ENCODE results near the gene DHX58.

DHX58 gene

DNA sequence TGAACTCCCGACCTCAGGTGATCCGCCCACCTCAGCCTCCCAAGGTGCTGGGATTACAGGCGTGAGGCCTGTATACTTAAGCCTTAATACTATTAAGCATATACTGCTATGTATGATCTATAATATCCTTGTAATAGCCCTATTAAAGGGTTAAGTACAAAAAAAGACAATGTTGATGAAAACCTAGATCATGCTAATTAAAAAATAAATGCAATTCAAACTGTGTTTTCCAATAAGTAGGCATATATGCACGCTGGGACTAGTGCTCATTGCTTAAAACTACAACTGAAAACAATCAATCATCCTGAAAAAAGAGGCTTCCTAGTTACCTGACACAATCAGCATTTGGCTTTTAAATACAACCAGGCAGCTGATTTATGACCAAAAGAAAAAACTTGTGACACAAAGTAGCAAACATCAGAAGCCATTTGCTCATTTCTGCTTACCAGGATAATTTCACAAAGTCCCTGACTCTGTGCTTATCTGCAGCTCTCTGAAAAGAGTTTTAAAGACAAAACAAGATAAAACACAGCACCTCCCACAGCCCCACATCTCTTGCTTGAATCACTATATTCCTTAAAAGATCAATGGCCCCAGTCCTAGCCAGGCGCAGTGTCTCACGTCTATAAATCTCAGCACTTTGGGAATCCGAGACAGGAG, 25.3 kb downstream of the DHX58 start:
- no peak for DNase-seq
- H3K4me1 Mint-ChIP-seq, result no peaks in the 10 kb centered on the region
- no peaks in the 10 kb centered on the region for H3K9me3 Mint-ChIP-seq
- H3K4me3 Mint-ChIP-seq, result no peak overlapping the region
- H3K27me3 Mint-ChIP-seq, result peaks cover 16% of the 10 kb centered on the region
- no peak overlapping the region for H3K27ac Mint-ChIP-seq
- ATAC-seq, result no peak

DNA sequence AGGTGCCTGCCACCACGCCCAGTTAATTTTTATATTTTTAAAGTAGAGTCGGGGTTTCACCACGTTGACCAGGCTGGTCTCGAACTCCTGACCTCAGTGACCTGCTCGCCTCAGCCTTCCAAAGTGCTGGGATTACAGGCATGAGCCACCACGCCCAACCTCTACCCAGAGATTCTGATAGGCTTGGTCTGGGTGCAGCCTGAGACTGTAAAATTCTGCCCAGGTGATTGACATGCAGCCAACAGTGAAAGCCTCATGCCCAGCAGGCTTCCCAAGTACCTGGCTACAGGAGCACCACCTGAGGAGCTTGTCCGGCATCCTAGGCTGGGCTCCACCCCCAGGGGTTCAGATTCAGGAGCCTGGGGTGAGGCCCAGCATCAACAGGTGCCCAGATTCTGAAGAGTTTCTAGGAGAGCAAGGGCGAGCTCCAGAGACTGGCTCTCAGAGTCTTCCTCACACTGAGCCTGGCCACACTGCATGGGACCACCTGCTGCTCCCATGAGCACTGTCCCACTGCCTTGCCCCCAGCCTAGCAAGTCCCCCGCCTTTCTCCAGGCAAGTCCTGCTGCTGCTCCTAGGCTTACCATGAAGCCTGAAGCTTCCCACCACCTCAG, 30.9 kb downstream of the DHX58 start:
- no peaks in the 10 kb centered on the region for H3K9me3 Mint-ChIP-seq
- H3K4me1 Mint-ChIP-seq, result no peaks in the 10 kb centered on the region
- H3K27me3 Mint-ChIP-seq, result no peaks in the 10 kb centered on the region
- no peak overlapping the region for H3K27ac Mint-ChIP-seq
- no peak overlapping the region for H3K4me3 Mint-ChIP-seq
- ATAC-seq, result no peak
- no peak for DNase-seq

DNA sequence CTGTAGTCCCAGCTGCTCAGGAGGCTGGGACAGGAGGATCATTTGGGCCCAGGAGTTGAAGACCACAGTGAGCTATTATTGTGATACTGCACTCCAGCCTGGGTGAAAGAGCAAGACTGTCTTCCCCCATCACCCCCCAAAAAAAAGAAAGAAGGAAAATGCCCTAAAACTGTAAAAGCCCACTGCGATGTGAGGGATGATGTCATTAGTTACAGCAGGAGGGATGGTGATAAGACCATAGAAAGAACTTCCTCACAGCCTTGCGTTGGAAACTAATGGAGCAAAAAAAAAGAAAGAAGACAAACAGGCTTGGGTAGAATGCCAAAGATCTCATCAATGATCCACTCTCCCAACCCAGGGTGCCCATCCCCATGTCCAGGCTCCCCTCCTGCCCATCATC, 33.0 kb downstream of the DHX58 start:
- no peaks in the 10 kb centered on the region for H3K9me3 Mint-ChIP-seq

DNA sequence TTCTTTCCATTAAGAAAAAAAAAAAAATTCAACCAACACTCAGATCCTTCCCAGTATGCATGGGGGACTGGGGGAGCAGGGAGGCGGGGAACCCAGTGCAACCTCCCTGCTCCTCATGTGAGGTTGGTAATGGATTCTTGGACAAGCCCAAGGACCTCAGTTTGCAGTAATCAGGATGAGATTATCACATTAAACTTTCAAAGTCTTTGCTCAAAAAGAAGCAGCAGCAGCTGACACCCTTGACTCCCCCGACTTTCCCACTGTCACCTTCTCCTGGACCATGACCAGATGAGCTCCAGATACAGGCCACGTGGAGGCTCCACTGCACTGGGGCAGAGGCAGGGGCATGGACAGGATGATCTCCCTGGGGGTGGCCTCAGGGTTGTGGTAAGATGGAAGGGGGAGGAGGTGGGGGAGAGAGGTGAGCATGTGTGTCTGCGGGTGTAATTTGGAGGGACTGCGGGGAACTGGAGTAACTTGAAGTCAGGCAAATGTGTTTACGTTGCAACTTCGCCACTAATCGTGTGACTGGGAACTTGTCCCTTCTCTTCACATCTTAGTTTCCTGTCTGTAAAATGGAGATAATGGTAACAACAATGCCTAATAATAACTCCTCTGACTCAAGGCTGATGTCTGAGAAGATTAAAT, 34.0 kb downstream of the DHX58 start:
- ATAC-seq (no peak), DNase-seq (no peak)
- Mint-ChIP-seq H3K27ac (no peak overlapping the region), H3K27me3 (peaks cover 7% of the 10 kb centered on the region), H3K4me1 (peaks cover 1% of the 10 kb centered on the region), H3K9me3 (no peaks in the 10 kb centered on the region), H3K4me3 (no peak overlapping the region)

More for the DNA sequence above, 33.0 kb downstream of the DHX58 start:
- no peak overlapping the region for H3K27ac Mint-ChIP-seq
- H3K4me1 Mint-ChIP-seq, result no peaks in the 10 kb centered on the region
- DNase-seq, result no peak
- ATAC-seq, result no peak
- no peak overlapping the region for H3K4me3 Mint-ChIP-seq
- H3K27me3 Mint-ChIP-seq, result no peaks in the 10 kb centered on the region

DNA sequence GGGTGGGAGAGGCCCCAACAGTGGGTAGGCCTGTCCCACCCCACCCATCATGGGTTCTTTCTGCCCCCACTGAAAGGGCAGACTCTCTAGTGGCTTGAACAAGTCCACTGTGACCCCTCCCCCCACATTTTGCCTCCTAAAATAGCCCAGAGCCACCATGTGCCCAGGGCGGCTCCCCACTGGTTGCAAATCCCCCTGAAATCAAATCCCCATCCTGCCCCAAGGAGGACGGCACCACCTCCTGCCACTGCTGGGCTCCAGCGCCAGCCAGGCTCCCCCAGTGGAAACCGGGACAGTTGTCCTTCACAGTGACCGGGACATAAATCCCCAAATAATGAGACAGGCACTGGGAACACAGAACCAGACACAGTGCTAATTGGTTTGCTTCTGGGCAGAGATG, 34.8 kb downstream of the DHX58 start:
- DNase-seq (no peak), ATAC-seq (no peak)
- H3K9me3 Mint-ChIP-seq, result no peaks in the 10 kb centered on the region
- peaks cover 9% of the 10 kb centered on the region for H3K4me1 Mint-ChIP-seq
- peaks cover 15% of the 10 kb centered on the region for H3K27me3 Mint-ChIP-seq
- H3K4me3 Mint-ChIP-seq, result no peak overlapping the region
- no peak overlapping the region for H3K27ac Mint-ChIP-seq

DNA sequence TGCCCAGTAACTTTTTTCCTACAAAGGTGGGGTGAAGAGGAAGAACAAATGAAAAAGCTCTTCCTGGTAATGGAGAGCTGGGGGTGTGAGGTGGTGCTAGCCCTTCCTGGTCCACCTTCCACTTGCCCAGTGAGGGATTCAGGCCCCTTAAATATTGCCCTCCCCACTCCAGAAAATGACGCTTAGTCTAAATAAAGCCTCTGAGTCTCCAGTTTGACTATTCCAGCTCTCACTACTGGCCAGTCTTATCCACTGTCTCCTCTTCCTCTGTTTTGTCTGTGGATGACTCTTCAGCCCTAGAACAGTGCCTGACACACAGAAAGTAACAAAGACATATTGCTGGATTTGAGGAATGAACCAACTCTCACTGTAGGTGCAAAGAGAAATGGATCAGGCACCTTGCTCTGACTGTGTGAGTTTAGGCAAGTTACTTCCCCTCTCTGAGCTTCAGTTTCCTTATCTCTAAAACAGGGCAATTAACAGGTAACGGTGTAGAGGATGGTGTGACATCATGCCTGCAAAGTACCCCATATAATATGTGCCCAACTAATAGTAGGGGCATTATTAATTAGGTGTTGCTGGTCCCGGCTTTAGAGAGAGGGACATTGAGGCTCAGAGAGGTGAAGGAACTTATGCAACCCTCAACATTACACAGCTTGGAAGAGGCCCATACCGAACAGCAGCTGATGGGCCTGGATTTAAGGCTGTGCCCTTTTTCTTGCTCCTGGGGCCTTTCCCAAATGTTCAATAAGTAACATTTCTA, 35.5 kb downstream of the DHX58 start:
- Mint-ChIP-seq H3K4me1 (peaks cover 12% of the 10 kb centered on the region), H3K9me3 (no peaks in the 10 kb centered on the region), H3K27ac (no peak overlapping the region), H3K4me3 (no peak overlapping the region), H3K27me3 (peaks cover 18% of the 10 kb centered on the region)
- ATAC-seq (no peak), DNase-seq (no peak)

DNA sequence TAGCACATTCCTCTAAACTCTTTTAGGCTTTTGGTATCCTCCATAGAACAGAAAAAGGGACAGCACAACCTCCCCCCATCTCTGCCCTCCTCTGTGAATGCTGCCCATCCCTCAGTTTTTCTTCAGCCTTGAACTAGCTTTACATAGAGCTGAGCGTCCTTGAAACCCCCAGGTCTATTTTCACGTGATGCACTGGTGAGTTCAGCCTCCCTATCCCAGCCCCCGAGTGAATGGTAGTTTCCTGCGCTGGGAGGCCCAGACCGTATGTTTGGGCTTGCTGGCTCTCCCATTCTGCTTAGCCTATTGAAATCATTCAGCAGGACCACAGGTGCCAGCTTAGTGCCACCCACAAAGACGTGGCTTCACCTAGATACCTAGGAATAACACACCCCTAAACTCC, 36.7 kb downstream of the DHX58 start:
- no peaks in the 10 kb centered on the region for H3K9me3 Mint-ChIP-seq
- ATAC-seq, result no peak
- peaks cover 28% of the 10 kb centered on the region for H3K27me3 Mint-ChIP-seq
- H3K4me1 Mint-ChIP-seq, result peaks cover 20% of the 10 kb centered on the region
- no peak overlapping the region for H3K27ac Mint-ChIP-seq
- no peak for DNase-seq
- no peak overlapping the region for H3K4me3 Mint-ChIP-seq

DNA sequence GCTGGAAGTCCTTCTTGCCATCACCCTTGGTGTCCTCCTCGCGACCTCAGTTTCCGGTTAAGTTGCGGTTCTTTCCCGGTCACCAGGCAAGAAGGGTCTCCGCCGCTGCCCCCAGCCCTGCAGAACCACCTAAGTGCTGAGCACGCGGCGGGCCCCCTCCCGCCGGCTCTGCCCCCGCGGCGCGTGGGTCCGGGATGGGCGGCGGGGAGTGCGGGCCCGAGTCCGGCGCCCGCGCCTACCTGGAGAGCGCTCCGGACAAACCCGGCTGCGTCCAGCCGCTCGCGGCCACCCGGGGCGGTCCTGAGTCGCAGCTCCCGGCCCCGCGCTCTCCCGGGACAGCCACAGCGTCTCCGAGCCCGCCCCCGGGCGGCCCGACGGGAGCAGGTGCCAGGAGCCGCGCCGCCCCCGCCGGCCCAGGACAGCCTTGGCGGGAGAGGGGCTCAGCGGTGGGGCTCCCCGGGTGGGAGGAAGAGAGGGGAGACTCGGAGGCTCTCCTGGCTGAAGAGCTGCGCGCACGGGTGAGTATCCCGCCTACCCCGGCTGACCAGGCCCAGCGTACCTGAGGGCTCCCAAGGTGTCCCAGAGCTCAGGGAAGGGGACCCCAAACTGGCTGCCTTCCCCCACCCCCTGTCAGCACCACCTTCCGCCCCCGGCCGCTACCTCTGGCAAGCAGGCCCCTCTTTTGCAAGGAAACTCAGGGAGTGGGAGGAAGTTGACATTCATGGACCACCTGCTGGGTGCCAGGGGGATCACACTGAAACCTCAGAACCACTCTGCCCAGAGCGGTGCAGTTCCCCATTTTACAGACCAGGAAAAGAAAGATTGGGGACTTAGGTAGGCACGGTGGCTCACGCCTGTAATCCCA, 40.0 kb downstream of the DHX58 start:
- DNase-seq (no peak), ATAC-seq (peak; percentile 47)
- Mint-ChIP-seq H3K9me3 (no peaks in the 10 kb centered on the region), H3K4me1 (peaks cover 20% of the 10 kb centered on the region), H3K27me3 (peaks cover 28% of the 10 kb centered on the region), H3K27ac (peak overlapping the region; percentile 9 to 83), H3K4me3 (peak overlapping the region; percentile 80 to 81)

DNA sequence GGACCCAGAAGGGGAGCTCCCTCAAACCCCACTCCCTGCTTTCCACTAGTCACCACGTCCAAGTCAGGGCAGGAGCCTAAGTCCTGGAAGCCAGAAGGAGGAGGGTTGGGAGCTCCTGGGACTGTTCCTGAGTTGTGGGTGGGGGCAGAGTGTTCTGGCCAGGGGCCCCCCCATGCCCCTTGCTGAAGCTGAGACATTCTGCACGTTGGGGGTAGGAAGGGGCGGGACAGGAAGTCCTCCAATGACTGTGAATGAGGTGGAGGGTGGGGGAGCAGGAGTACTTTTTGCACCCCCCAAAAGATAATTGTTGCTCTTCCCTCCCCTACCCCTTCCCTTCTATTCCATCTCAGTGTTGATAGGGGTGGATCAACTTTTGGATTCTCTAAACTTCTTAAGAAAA, 40.7 kb downstream of the DHX58 start:
- ATAC-seq, result peak; percentile 50
- H3K27ac Mint-ChIP-seq, result peak overlapping the region; percentile 72 to 84
- H3K9me3 Mint-ChIP-seq, result no peaks in the 10 kb centered on the region
- peaks cover 20% of the 10 kb centered on the region for H3K4me1 Mint-ChIP-seq
- H3K27me3 Mint-ChIP-seq, result peaks cover 28% of the 10 kb centered on the region
- DNase-seq, result no peak
- H3K4me3 Mint-ChIP-seq, result peak overlapping the region; percentile 78 to 80

DNA sequence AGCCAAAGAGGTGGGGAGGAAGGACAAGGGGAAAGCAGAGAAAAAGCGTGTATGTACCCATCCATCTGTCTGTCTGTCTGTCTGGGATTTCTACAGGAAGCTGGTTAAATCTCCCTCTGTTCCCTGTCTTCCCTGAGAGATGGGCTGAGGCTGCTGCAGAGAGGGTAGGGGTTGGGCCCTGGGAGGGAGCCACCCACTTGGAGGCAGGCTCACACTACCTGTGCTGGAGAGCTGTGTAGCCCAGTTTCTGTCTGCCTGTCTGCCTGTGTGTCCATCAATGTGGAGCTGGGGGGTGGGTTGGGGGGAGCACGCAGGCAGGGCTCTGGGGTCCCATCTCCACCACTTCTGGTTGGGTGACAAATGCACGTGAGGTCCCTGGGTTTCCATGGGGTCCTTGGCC, 43.5 kb downstream of the DHX58 start:
- Mint-ChIP-seq H3K4me3 (no peak overlapping the region), H3K27ac (peak overlapping the region in 1 of 2 donors; percentile 63), H3K27me3 (peaks cover 25% of the 10 kb centered on the region), H3K9me3 (no peaks in the 10 kb centered on the region), H3K4me1 (peaks cover 33% of the 10 kb centered on the region)
- no peak for DNase-seq
- no peak for ATAC-seq

DNA sequence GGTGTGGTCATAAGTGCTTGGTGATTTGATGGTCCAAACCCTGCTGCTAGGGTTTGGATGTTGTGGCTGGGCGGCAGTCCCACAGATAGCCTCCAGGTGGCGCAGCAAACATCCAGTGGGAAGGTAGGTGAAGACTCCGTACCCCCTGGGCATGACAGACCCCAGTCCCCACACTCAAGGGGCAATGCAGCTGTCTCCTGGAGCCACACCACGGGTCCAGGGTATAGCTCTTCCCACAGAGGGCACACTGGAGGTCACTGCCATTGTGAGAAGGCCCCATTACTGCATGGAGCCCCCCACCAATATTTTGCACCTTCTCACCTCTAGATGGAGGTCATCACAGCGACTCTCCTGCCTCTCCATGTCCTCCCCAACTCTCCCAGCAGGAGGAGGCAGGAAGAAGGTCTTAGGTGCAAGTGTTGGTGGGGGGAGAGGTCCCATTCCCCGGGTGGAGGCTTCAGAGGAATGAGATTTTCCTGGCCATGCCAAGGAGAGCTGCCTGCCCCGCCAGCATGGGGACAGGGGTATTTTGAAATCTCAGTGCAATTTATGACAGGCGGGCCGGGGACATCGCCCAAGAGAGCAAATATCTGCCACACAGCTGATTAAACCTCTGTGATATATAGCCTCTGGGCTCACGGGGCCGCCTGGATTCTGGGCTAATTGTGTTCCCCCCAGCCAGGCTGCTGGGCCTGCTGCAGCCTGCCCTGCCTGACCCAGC, 45.0 kb downstream of the DHX58 start:
- H3K27ac Mint-ChIP-seq, result no peak overlapping the region
- peaks cover 36% of the 10 kb centered on the region for H3K4me1 Mint-ChIP-seq
- no peak overlapping the region for H3K4me3 Mint-ChIP-seq
- H3K27me3 Mint-ChIP-seq, result peaks cover 10% of the 10 kb centered on the region
- DNase-seq (peak; percentile 65 to 67), ATAC-seq (peak; percentile 40)
- H3K9me3 Mint-ChIP-seq, result no peaks in the 10 kb centered on the region

DNA sequence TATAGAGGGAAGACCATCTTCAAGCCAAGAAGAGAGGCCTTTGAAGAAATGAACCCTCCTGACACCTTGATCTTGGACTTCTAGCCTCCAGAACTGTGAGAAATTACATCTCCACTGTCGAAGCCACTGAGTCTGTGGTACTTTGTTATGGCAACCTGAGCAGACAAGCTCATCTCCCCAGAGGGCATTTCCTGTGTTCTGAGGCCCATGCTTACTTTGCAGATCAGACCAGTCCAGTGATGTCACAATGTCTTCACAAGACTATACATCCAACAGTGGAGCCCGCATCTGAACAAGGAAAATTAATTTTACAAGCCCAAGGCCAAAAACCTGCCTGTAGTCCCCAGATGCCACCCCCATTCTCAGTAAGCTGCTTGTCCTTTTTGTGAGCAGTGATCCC, 47.3 kb downstream of the DHX58 start:
- H3K4me1 Mint-ChIP-seq, result peaks cover 31% of the 10 kb centered on the region
- no peak for DNase-seq
- no peaks in the 10 kb centered on the region for H3K9me3 Mint-ChIP-seq
- H3K27me3 Mint-ChIP-seq, result no peaks in the 10 kb centered on the region
- no peak overlapping the region for H3K27ac Mint-ChIP-seq
- no peak for ATAC-seq
- H3K4me3 Mint-ChIP-seq, result no peak overlapping the region

DNA sequence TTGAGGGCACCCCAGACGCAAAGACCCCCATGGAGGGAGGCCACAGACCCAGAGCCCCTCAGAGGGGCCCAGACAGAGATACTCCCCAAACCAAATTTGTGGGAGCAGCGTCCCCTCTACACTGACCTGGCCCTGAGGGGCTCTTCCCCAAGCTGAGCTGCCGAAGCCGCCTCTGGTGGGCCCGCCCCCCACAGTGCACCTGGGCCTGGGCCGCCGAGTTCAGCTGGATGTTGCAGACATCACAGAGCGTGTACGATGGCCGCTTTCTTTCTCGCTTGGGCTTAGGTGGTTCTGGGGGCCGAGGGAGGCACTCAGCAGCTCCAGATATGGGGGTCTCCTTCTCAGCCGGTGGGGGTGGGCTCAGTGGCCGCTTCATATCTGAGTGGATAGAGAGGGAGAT, 49.8 kb downstream of the DHX58 start:
- H3K27ac Mint-ChIP-seq, result no peak overlapping the region
- H3K4me3 Mint-ChIP-seq, result peak overlapping the region; percentile 73 to 74
- no peaks in the 10 kb centered on the region for H3K9me3 Mint-ChIP-seq
- H3K27me3 Mint-ChIP-seq, result no peaks in the 10 kb centered on the region
- ATAC-seq, result no peak
- H3K4me1 Mint-ChIP-seq, result peaks cover 31% of the 10 kb centered on the region
- no peak for DNase-seq

DNA sequence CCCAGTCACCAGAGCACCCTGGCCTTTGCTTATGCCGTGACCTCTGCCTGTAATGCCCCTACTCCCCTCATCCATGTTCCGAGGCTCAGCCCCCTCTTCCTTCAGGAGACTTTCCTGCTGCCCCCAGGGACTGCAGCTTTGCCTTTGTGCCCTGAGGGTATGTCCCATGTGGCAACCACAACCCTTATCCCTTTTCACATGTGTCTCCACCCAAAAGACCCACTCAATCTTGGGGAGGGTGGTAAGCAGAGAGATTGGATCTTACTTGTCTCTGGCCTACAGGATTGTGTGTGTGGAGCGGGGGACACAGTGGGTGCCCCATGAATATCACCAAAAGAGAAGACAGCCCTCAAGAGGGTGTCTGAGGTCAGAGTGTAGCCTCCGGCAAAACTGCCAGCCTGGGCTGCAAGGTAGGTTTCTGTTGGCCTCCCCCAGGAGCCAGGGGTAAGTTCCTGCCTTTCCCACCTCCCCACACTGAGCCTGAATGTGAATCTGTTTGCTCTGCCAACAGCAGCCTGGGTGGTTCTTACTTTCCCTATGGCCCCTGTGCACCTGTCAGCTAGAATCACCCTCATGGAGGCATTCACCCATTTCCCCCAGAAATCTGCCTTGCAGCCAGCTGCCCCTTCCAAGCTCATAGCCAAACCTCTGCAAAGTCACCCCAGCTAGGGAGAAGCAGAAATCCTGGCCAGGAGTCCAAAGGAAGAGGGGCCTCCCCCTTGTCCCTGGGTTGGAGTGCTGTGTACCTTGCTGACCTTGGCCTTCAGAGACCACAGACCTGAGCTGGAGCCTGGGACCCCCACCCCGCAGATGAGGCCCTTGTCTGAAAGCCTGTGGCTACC, 50.6 kb downstream of the DHX58 start:
- Mint-ChIP-seq H3K4me1 (peaks cover 31% of the 10 kb centered on the region), H3K27me3 (no peaks in the 10 kb centered on the region), H3K4me3 (no peak overlapping the region), H3K9me3 (no peaks in the 10 kb centered on the region), H3K27ac (no peak overlapping the region)
- no peak for DNase-seq
- ATAC-seq, result no peak
